Measurements from ENCODE around the gene TEAD1.

- TF ChIP-seq POLR2A (IDR thresholded peaks at IDR 0.05) (no peak), POLR2AphosphoS5 (IDR thresholded peaks at IDR 0.05) (no peak), CTCF (IDR thresholded peaks at IDR 0.05) (no peak)
These were observed 183.4 kb downstream of the TEAD1 start for GRCh38 chr11:12857572-12857971.
